GM19099 (cell line): ENCODE measurements around the gene BOLL.

Experiments used
- POLR2A ChIP-seq: IDR thresholded peaks from 3 replicates; pipeline ENCODE4 v1.6.1; 2011; ENCODE audit warnings: low read depth; ENCODE audit not compliant: insufficient read length; ENCODE audit errors: extremely low read depth

BOLL gene

GRCh38 chr2:197804049-197804757 lies 19.1 kb upstream of the BOLL start, which contains the start of gene PLCL1:
Gene PLCL1 (plus strand): TSS chr2:197804593.
- TF ChIP-seq POLR2A: no peak

GRCh38 chr2:197803033-197803444 lies 17.9 kb upstream of the BOLL start:
- no peak for TF ChIP-seq POLR2A

GRCh38 chr2:197801033-197801432 lies 15.9 kb upstream of the BOLL start:
- TF ChIP-seq POLR2A: no peak

GRCh38 chr2:197800091-197800490 lies 15.0 kb upstream of the BOLL start:
- TF ChIP-seq POLR2A: no peak

GRCh38 chr2:197799068-197799467 lies 13.9 kb upstream of the BOLL start:
- TF ChIP-seq POLR2A: no peak

GRCh38 chr2:197798187-197798586 lies 13.1 kb upstream of the BOLL start:
- TF ChIP-seq POLR2A: no peak

GRCh38 chr2:197795277-197795676 lies 10.2 kb upstream of the BOLL start:
- TF ChIP-seq POLR2A: no peak

GRCh38 chr2:197793456-197793855 lies 8.3 kb upstream of the BOLL start:
- TF ChIP-seq POLR2A: no peak

- no peak for TF ChIP-seq POLR2A
These were observed 1.1 kb upstream of the BOLL start for GRCh38 chr2:197786010-197786877.

- no peak for TF ChIP-seq POLR2A
These were observed 3.0 kb downstream of the BOLL start for GRCh38 chr2:197782126-197782525.

GRCh38 chr2:197779261-197779660 lies 5.9 kb downstream of the BOLL start:
- TF ChIP-seq POLR2A: no peak

GRCh38 chr2:197777823-197778407 lies 7.2 kb downstream of the BOLL start:
- no peak for TF ChIP-seq POLR2A

- TF ChIP-seq POLR2A: no peak
These were observed 24.8 kb downstream of the BOLL start for GRCh38 chr2:197760293-197760657.

GRCh38 chr2:197759625-197760292 lies 25.4 kb downstream of the BOLL start:
- TF ChIP-seq POLR2A: no peak

- no peak for TF ChIP-seq POLR2A
These were observed 26.1 kb downstream of the BOLL start for GRCh38 chr2:197759013-197759412.
